NB4 (cell line): Measurements from ENCODE around the gene DCHS2.

Experiments
- MYC ChIP-seq: IDR thresholded peaks from 2 replicates; pipeline ENCODE4 v1.6.1; 2011; ENCODE audit warnings: low read depth, low read length
- POLR2A ChIP-seq: IDR thresholded peaks from 2 replicates; pipeline ENCODE4 v1.6.1; 2011; ENCODE audit warnings: mild to moderate bottlenecking; ENCODE audit not compliant: insufficient read length; ENCODE audit errors: extremely low read depth
- TF ChIP-seq, protein P1 (sequence below): IDR thresholded peaks from one replicate; pipeline ENCODE4 v1.5.1; 2012; ENCODE audit warnings: low read depth, low read length
- TF ChIP-seq, protein P2 (sequence below): IDR thresholded peaks from 2 replicates; pipeline ENCODE4 v1.6.1; 2011; ENCODE audit warnings: low read depth, low read length

DNA sequence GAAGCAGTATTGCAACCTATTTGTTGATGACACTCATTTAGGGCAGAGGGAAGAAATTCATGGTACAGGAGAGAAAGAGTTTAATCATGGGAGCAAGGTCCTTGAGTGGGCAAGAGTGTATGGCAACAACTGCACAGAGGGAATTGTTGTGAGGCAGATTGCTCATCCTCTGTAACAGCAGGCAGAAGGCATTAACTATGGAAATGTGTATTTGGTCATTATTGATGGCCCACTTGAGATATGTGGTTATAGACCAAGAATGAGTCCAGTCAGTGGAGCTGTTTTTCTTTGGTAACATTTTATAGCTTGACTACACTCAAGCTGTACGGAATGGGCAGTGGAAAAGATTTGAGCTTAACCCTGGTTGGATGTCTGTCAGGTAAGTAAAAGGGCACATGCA, 42.7 kb upstream of the DCHS2 start:
- TF ChIP-seq, protein P1, sequence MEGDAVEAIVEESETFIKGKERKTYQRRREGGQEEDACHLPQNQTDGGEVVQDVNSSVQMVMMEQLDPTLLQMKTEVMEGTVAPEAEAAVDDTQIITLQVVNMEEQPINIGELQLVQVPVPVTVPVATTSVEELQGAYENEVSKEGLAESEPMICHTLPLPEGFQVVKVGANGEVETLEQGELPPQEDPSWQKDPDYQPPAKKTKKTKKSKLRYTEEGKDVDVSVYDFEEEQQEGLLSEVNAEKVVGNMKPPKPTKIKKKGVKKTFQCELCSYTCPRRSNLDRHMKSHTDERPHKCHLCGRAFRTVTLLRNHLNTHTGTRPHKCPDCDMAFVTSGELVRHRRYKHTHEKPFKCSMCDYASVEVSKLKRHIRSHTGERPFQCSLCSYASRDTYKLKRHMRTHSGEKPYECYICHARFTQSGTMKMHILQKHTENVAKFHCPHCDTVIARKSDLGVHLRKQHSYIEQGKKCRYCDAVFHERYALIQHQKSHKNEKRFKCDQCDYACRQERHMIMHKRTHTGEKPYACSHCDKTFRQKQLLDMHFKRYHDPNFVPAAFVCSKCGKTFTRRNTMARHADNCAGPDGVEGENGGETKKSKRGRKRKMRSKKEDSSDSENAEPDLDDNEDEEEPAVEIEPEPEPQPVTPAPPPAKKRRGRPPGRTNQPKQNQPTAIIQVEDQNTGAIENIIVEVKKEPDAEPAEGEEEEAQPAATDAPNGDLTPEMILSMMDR: no peak
- TF ChIP-seq POLR2A (no peak), MYC (no peak)
- TF ChIP-seq, protein P2, sequence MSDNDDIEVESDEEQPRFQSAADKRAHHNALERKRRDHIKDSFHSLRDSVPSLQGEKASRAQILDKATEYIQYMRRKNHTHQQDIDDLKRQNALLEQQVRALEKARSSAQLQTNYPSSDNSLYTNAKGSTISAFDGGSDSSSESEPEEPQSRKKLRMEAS: no peak
